ENCODE data around the gene MAGOHB.
A peak's percentile ranks its signal among the peaks of the same experiment; 100 is the strongest.
"Not testable (repeated sequence)": the region's sequence is repeated elsewhere in the genome, so short reads cannot be mapped to it uniquely, and the experiment has no call there.

The MAGOHB gene

DNA sequence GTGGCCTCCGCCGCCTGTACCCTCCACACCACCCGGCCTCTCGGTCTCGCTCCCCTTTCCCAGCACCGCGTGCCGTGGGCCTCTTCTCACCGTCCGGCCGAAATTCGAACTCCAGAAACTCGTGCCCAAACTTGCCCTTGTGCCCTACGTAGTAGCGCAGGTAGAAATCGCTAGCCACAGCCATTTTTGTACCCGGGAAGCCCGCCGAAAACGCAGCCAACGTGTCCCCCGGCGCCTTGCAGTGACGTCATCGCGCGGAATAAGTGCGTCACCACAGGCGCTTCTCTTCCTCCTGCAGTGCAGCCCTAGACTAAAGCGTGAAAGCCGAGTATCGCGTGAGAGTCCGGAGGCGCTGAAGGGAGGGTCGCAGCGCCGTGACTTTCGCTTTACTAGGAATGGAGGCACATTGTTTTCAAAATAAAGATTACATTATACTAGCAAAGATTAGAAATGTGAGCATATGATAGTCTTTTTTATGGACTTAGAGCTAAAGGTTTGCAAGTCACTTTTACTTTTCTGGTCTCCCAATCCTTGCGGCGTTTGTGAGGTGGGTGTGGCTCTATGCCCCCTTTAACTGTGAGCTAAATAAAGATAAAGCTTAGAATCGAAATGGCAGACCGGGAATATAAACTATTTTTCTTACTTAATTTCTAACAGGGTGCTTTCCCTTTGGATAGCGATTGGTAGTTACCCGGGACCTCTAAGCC lies at the start of gene MAGOHB:
Gene MAGOHB (minus strand): TSS at position 261 of the 707 bp plus-strand sequence. CDS start 77 bp downstream, at position 184.
- DNase-seq, result peak in 1 of 2 experiments; percentile 49

DNA sequence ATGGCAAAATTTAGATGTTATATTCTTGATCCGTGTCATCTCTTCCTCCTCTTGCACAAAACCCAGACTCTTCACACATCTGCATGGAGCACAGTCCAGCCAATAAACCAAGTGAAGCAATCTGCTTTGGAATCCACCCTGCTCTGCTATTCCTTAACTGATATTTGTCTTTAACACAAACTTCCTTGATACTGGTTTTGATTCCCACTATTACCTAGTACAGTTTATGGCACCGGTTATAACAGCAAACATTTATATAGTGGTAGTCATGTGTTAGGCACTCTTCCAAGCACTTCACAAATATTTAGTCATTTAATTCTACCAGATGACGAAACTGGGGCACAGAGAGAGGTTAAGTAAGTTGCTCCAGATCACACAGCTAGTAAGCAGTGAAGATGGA lies 47.9 kb upstream of the MAGOHB start:
- DNase-seq, result no peak

GRCh38 chr12:10654003-10654402 lies 40.6 kb upstream of the MAGOHB start:
- DNase-seq, result no peak

- DNase-seq, result no peak
Observed at GRCh38 chr12:10652192-10652591, 38.8 kb upstream of the MAGOHB start.

DNA sequence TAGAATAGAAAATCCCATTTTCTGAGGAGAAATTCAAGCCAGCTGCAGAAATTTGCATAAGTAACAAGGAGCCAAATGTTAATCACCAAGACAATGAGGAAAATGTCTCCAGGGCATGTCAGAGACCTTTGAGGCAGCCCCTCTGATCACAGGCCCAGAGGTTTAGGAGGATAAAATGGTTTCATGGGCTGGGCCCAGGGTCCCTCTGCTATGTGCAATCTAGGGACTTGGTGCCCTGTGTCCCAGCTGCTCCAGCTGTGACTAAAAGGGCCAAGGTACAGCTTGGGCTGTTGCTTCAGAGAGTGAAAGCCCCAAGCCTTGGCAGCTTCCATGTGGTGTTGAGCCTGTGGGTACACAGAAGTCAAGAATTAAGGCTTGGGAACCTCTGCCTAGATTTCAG lies 33.2 kb upstream of the MAGOHB start:
- DNase-seq, result not testable (repeated sequence)

DNA sequence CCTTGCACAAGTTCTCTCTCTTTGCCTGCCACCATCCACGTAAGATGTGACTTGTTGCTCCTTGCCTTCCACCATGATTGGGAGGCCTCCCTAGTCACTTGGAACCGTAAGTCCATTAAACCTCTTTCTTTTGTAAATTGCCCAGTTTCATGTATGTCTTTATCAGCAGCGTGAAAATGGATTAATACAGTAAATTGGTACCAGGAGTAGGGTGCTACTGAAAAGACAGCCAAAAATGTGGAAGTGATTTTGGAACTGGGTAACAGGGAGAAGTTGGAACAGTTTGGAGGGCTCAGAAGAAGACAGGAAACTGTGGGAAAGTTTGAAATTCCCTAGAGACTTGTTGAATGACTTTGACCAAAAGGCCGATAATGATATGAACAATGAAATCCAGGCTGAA lies 32.5 kb upstream of the MAGOHB start:
- no peak for DNase-seq

DNA sequence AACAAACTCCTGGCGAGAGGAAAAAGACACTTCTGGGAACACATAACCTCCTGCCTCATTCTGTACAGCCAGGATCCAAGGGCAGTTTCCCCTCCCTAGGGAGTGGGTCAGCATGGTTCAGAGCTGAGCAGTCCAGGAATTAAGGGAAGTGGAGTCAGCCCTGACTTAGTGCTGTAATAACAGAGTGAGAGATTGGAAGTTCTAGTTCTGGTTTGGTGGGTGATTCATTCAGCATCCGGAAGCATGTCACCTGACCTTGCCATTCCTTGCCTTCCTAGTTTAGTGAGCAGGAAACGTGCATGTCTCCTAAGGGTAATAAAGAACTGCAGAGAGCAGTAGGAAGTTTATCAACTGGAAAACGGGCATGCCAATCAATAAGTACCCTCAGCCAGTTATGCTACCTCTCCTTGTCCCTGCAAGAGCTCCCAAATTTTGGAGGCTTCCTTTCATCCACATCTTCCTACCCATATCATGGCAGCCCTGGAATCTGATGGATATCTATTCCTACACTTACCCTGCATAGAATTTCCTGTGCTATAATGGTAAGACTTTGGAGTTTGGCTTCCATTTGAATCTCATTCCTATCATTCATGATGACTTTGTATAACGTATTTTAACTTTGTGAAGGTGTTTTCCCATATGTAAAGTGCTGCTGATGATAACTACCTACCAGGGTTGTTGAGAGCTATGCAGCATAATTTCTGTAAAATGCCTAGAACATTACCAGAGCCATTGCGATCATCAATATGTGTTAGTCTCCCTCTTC lies 28.5 kb upstream of the MAGOHB start:
- no peak for DNase-seq

GRCh38 chr12:10638728-10639127 lies 25.3 kb upstream of the MAGOHB start:
- DNase-seq, result no peak

- DNase-seq, result no peak
Observed at GRCh38 chr12:10636611-10637010, 23.2 kb upstream of the MAGOHB start.

GRCh38 chr12:10636124-10636523 lies 22.7 kb upstream of the MAGOHB start:
- no peak for DNase-seq

DNA sequence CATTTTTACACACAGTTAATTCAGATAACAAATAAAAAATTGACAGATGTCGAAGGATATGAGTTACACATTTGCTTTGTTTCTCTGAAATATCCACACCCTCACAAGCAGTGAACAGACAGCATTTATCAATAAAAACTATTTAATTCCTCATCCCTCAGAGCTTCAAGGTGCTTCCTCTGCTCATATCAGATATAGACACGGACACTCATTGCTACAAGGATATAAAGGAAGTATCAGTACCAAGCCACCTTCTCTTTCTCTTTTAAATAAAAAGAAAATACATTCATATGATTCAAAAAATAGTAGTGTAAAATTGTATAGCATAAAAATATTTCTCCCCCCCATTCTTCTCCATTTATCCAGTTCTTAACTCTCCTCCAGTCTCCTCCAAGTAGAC lies 21.9 kb upstream of the MAGOHB start:
- DNase-seq, result no peak

DNA sequence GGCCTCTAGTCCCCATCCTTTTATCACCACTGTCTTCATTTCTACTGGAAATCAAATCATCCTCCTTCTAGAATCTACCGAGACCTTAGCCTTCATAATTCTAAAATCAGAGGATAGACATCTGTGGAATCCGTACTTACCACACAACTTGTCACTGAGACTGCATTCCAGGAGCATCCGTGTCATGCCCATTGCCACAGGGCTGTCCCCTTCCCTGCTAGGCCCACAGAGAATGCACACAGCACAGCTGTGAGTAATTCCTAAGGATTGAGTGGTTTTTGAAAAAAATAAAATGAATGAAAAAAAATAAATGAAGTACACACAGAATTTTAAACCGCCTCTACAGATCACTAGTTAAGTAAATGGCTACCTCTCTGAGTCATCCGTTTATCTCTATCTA lies 21.0 kb upstream of the MAGOHB start:
- no peak for DNase-seq

DNA sequence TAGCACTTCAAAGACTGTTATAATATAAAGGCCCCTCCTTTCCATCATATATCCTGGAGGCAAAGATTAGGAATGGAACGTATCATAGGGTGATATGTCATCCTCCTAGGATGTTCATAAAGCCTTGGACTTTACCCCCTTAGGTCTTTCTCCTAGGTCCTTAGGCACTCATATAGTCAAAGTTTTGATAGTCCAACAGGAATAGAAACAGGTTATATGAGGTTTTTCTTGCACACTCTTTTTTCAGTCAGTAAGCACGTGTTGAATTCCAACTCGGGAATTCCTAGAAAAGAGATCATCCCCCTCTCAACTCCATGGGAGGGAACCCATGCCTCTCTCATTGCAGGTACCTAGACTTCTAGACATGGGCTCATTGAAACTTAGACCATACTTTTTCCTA lies 20.1 kb upstream of the MAGOHB start:
- no peak for DNase-seq

DNA sequence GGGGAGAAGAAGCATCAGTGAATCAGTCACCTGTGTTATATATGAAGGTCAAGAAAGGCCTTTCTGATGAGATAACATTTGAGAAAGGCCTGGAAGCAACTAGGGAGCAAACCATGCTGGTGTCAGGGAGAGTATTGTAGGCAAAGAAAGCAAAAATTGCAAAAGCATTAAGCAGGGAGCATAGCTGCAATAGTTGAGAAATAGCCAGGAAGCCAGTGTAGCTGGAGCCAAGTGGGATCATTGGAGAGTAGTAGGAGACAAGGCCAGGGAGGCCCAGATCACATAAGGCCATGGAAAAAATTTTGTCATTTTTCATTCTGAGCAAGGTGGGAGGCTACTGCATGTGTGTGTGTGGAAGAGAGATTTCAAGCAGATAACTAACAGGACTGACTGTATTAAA lies 18.8 kb upstream of the MAGOHB start:
- no peak for DNase-seq

DNA sequence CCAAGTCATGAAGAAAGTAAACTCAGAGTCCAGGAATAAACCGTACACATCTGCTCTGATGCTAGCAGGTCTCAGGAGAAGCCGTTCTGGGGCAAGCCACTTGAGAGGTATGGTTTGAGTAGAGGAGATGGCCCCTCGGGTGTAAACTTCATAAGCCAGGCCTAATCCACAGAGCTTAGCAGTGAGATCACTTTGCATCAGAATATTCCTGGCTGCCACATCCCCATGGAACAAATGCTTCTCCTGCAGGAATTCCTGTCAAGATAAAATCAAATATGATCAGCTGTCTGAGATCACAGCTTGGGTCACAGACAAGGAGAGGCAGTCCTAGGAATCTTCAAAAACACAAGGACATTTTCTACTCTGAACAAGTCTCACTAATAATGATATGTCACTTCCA lies 11.2 kb upstream of the MAGOHB start:
- no peak for DNase-seq

DNA sequence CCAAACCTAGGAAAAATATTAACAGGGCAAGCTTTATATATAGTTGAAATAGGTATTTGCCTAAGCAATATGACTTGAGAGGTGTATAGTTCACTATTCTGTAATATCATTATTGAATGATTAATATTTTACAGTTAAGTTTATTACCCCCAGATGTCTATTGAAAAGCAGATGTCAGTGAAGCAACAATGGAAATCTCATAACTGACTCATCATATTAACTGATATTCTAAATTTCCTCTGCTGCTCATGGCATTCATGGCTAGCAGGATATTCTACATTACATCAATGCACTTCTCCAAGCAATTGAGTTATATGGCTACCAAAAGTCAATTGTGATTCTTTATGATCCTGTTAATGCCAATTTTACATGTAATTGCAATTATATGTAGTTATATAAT lies 9.7 kb upstream of the MAGOHB start:
- no peak for DNase-seq

DNA sequence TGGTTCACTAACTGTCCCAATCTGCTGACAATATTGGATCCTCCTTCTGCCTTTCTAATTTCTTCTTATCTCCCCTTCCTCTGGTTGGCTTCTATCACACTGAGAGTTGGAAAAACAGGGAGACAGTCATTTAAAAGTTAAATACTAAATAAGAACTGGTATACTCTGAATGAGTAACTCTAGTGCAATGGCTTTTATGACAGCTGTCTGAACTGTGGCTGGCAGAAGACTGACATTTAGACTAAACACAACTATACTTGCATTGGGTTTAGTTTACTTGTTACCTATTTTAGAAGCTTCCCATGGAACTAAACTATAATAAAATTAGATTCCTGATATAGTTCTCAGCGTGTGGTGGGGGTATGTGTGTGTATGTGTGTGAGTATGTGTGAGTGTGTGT lies 7.9 kb upstream of the MAGOHB start:
- DNase-seq, result no peak

GRCh38 chr12:10620078-10620779 lies 6.8 kb upstream of the MAGOHB start:
- no peak for DNase-seq

- no peak for DNase-seq
Observed at GRCh38 chr12:10618338-10618987, 5.1 kb upstream of the MAGOHB start.

DNA sequence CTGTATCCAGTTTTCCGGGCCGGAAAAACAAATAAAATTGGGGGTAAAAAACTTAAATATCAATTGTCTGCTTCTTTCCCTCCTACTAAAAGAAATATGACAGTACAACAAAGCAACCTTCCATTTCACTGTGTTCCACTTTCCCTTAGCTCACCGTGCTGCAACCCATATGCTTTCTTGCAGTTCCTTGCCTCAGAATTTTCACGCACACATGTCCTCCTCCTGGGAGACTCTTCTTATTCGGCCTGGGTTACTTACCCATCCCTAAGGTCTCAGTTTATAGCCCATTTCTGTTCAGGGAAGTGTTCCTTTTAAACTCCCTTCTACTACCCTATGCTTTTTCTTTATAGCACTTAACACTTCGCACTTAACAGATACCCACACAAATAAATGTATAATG lies 4.5 kb upstream of the MAGOHB start:
- DNase-seq, result no peak

GRCh38 chr12:10615532-10615931 lies 2.1 kb upstream of the MAGOHB start:
- DNase-seq, result no peak

- DNase-seq, result no peak
Observed at GRCh38 chr12:10614056-10614370, 604 bp upstream of the MAGOHB start.

- no peak for DNase-seq
Observed at GRCh38 chr12:10612984-10613348, 443 bp downstream of the MAGOHB start.

GRCh38 chr12:10612110-10612509 lies 1.3 kb downstream of the MAGOHB start:
- no peak for DNase-seq

Data from cerebellar nuclear complex (tissue), 1 donor.